ENCODE measurements around the gene LRRC23.

The LRRC23 gene

DNA sequence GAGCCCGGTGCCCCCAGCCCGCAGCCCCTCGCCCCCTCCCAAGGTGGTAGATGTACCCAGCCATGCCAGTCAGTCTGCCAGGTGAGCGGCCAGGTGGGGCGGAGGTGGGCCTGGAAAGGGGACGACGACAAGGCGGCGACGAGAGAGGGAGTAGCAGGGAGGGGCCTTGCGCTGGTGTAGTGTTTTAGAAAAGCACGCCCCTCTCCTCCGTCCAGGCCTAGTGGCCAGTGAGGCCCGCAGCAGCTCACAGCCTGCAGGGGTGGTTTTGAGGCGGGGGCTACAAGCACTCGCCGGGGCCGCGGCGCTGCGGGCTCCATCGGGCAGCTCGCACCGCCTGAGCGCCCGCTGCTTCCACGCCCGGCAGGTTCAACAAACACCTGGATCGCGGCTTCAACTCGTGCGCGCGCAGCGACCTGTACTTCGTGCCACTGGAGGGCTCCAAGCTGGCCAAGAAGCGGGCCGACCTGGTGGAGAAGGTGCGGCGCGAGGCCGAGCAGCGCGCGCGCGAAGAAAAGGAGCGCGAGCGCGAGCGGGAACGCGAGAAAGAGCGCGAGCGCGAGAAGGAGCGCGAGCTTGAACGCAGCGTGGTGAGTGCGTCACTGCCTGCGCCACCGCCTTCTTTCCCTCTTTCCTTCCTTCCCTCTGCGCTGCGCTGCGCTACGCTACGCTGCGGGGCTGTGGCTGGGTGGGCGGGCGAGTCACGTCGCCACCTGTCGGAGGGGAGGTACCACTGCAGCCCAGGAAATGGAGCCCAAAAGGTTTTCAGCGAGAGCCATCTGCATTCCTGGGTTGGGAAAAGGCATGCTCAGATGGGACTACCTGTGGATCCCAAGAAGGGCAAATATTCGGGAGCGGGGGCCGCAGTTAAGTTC, 33.1 kb downstream of the LRRC23 start:
- Histone ChIP-seq H3K27me3 (ENCODE audit: insufficient read depth, low read length) (no peaks in the 10 kb centered on the region), H4K91ac (ENCODE audit: low read depth, low read length) (peak overlapping the region; percentile 71), H3K79me1 (ENCODE audit: low read length) (peaks cover 8% of the 10 kb centered on the region), H2BK12ac (ENCODE audit: low read length) (no peak overlapping the region), H2BK5ac (ENCODE audit: low read depth, low read length, poor library complexity) (peak overlapping the region; percentile 29), H3K14ac (ENCODE audit: low read length) (peak overlapping the region; percentile 71), H3K4me2 (ENCODE audit: low read length) (peak overlapping the region; percentile 72), H4K8ac (ENCODE audit: low read depth, low read length) (peak overlapping the region; percentile 84), H2AFZ (ENCODE audit: insufficient read depth, low read length, poor library complexity) (no peak overlapping the region), H3K36me3 (ENCODE audit: control insufficient read depth in 1 of 2, insufficient read depth in 2 of 2, low read length in 2 of 2) (peaks cover 66 to 74% of the 10 kb centered on the region in 2 experiments), H2AK5ac (ENCODE audit: low read length) (peak overlapping the region; percentile 61), H3K4me1 (ENCODE audit: control insufficient read depth in 1 of 2, insufficient read depth in 2 of 2, low read length in 2 of 2) (peaks cover 7 to 9% of the 10 kb centered on the region in 2 experiments), H3K9me3 (ENCODE audit: insufficient read depth, low read depth, low read length) (peaks cover 2% of the 10 kb centered on the region), H3K27ac (ENCODE audit: low read depth, low read length) (peak overlapping the region; percentile 70), H3K18ac (ENCODE audit: low read length) (peak overlapping the region; percentile 31), H3K23ac (ENCODE audit: low read length) (no peak overlapping the region), H3K4ac (ENCODE audit: low read depth, low read length) (peak overlapping the region; percentile 28), H3K4me3 (ENCODE audit: low read depth, low read length) (peak overlapping the region; percentile 54), H2BK120ac (ENCODE audit: insufficient read depth, low read length, poor library complexity) (peak overlapping the region; percentile 34), H3K9ac (ENCODE audit: low read length) (peak overlapping the region; percentile 77), H3K79me2 (ENCODE audit: control insufficient read depth, insufficient read depth, low read length, poor library complexity) (peaks cover 5% of the 10 kb centered on the region), H4K12ac (ENCODE audit: low read depth, low read length) (peak overlapping the region; percentile 56)
- peak; percentile 96 to 98 for DNase-seq
- no CpG with 5 or more reads among the region's 80 CpGs for WGBS (ENCODE audit: extremely low coverage, insufficient coverage, insufficient read length)

DNA sequence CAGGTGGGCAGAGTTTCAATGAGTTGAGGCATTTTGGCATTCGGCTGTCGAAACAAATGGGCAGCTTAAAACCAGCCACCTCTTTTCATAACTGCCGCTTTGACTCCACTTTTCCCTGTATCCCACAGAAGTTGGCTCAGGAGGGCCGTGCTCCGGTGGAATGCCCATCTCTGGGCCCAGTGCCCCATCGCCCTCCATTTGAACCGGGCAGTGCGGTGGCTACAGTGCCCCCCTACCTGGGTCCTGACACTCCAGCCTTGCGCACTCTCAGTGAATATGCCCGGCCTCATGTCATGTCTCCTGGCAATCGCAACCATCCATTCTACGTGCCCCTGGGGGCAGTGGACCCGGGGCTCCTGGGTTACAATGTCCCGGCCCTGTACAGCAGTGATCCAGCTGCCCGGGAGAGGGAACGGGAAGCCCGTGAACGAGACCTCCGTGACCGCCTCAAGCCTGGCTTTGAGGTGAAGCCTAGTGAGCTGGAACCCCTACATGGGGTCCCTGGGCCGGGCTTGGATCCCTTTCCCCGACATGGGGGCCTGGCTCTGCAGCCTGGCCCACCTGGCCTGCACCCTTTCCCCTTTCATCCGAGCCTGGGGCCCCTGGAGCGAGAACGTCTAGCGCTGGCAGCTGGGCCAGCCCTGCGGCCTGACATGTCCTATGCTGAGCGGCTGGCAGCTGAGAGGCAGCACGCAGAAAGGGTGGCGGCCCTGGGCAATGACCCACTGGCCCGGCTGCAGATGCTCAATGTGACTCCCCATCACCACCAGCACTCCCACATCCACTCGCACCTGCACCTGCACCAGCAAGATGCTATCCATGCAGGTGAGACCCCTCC, 34.0 kb downstream of the LRRC23 start:
- Histone ChIP-seq H3K4ac (ENCODE audit: low read depth, low read length) (peak overlapping the region; percentile 28), H2AFZ (ENCODE audit: insufficient read depth, low read length, poor library complexity) (no peak overlapping the region), H4K91ac (ENCODE audit: low read depth, low read length) (peak overlapping the region; percentile 33), H3K4me2 (ENCODE audit: low read length) (peak overlapping the region; percentile 33), H3K18ac (ENCODE audit: low read length) (peak overlapping the region; percentile 40), H2AK5ac (ENCODE audit: low read length) (peak overlapping the region; percentile 38), H4K12ac (ENCODE audit: low read depth, low read length) (peak overlapping the region; percentile 55), H3K9ac (ENCODE audit: low read length) (no peak overlapping the region), H3K27ac (ENCODE audit: low read depth, low read length) (peak overlapping the region; percentile 4), H3K79me1 (ENCODE audit: low read length) (peaks cover 8% of the 10 kb centered on the region), H3K14ac (ENCODE audit: low read length) (peak overlapping the region; percentile 19), H3K79me2 (ENCODE audit: control insufficient read depth, insufficient read depth, low read length, poor library complexity) (peaks cover 5% of the 10 kb centered on the region), H4K8ac (ENCODE audit: low read depth, low read length) (peak overlapping the region; percentile 18), H3K36me3 (ENCODE audit: control insufficient read depth in 1 of 2, insufficient read depth in 2 of 2, low read length in 2 of 2) (peaks cover 63 to 70% of the 10 kb centered on the region in 2 experiments), H2BK5ac (ENCODE audit: low read depth, low read length, poor library complexity) (no peak overlapping the region), H2BK120ac (ENCODE audit: insufficient read depth, low read length, poor library complexity) (no peak overlapping the region), H3K9me3 (ENCODE audit: insufficient read depth, low read depth, low read length) (peaks cover 2% of the 10 kb centered on the region), H3K23ac (ENCODE audit: low read length) (no peak overlapping the region), H3K4me1 (ENCODE audit: control insufficient read depth in 1 of 2, insufficient read depth in 2 of 2, low read length in 2 of 2) (peaks cover 7 to 9% of the 10 kb centered on the region in 2 experiments), H3K4me3 (ENCODE audit: low read depth, low read length) (no peak overlapping the region), H3K27me3 (ENCODE audit: insufficient read depth, low read length) (no peaks in the 10 kb centered on the region), H2BK12ac (ENCODE audit: low read length) (peak overlapping the region; percentile 13)
- WGBS (ENCODE audit: extremely low coverage, insufficient coverage, insufficient read length) = no CpG with 5 or more reads among the region's 32 CpGs
- DNase-seq = no peak

DNA sequence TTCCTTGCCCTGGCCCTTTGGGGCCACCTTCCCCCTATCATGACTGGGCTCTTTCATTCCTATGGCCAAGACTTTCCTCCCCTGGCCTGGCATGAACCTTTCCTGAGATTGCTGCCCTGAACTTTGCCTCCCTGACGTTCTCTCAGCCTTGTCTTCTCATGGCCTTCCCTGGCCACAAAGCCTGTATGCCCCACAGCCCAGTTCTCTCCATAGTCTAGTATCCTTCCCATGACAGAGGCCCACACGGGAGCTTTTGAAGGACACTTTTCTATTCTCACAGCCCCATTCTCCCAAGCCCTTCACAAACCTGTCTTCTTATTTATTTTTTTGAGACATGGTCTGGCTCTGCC, 34.5 kb downstream of the LRRC23 start:
- H3K79me2 ChIP-seq (ENCODE audit: control insufficient read depth, insufficient read depth, low read length, poor library complexity) = peaks cover 5% of the 10 kb centered on the region
- peaks cover 7 to 9% of the 10 kb centered on the region in 2 experiments for H3K4me1 ChIP-seq (ENCODE audit: control insufficient read depth in 1 of 2, insufficient read depth in 2 of 2, low read length in 2 of 2)
- H3K9ac ChIP-seq (ENCODE audit: low read length) = no peak overlapping the region
- peak overlapping the region; percentile 55 for H4K12ac ChIP-seq (ENCODE audit: low read depth, low read length)
- no peak overlapping the region for H2BK120ac ChIP-seq (ENCODE audit: insufficient read depth, low read length, poor library complexity)
- H4K91ac ChIP-seq (ENCODE audit: low read depth, low read length) = no peak overlapping the region
- no peak overlapping the region for H3K14ac ChIP-seq (ENCODE audit: low read length)
- WGBS (ENCODE audit: extremely low coverage, insufficient coverage, insufficient read length) = no CpG with 5 or more reads among the region's 2 CpGs
- H3K23ac ChIP-seq (ENCODE audit: low read length) = no peak overlapping the region
- peak overlapping the region; percentile 40 for H3K18ac ChIP-seq (ENCODE audit: low read length)
- H3K79me1 ChIP-seq (ENCODE audit: low read length) = peaks cover 11% of the 10 kb centered on the region
- no peaks in the 10 kb centered on the region for H3K27me3 ChIP-seq (ENCODE audit: insufficient read depth, low read length)
- no peak overlapping the region for H2AK5ac ChIP-seq (ENCODE audit: low read length)
- H3K4me3 ChIP-seq (ENCODE audit: low read depth, low read length) = no peak overlapping the region
- no peak overlapping the region for H2BK12ac ChIP-seq (ENCODE audit: low read length)
- peak overlapping the region; percentile 18 for H4K8ac ChIP-seq (ENCODE audit: low read depth, low read length)
- H3K36me3 ChIP-seq (ENCODE audit: control insufficient read depth in 1 of 2, insufficient read depth in 2 of 2, low read length in 2 of 2) = peaks cover 58 to 64% of the 10 kb centered on the region in 2 experiments
- no peak for DNase-seq
- H2BK5ac ChIP-seq (ENCODE audit: low read depth, low read length, poor library complexity) = no peak overlapping the region
- H2AFZ ChIP-seq (ENCODE audit: insufficient read depth, low read length, poor library complexity) = no peak overlapping the region
- peaks cover 2% of the 10 kb centered on the region for H3K9me3 ChIP-seq (ENCODE audit: insufficient read depth, low read depth, low read length)
- no peak overlapping the region for H3K27ac ChIP-seq (ENCODE audit: low read depth, low read length)
- no peak overlapping the region for H3K4me2 ChIP-seq (ENCODE audit: low read length)
- H3K4ac ChIP-seq (ENCODE audit: low read depth, low read length) = no peak overlapping the region

DNA sequence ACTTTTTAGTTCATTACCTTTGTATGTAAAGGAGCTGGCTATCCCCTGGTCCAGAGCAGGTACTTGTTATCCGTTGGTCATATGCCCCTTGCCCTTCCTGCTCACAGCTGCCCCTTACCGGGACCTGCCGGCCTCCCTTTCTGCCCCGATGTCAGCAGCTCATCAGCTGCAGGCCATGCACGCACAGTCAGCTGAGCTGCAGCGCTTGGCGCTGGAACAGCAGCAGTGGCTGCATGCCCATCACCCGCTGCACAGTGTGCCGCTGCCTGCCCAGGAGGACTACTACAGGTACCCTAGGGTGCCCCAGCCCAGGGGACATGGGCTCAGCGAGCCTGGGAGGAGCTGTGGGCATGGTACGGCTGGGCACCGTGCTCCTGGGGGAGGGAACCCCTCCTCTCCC, 36.6 kb downstream of the LRRC23 start:
- H2AFZ ChIP-seq (ENCODE audit: insufficient read depth, low read length, poor library complexity) = no peak overlapping the region
- H3K27me3 ChIP-seq (ENCODE audit: insufficient read depth, low read length) = no peaks in the 10 kb centered on the region
- peaks cover 19% of the 10 kb centered on the region for H3K79me1 ChIP-seq (ENCODE audit: low read length)
- no peak overlapping the region for H2AK5ac ChIP-seq (ENCODE audit: low read length)
- no peak overlapping the region for H2BK5ac ChIP-seq (ENCODE audit: low read depth, low read length, poor library complexity)
- H3K4me2 ChIP-seq (ENCODE audit: low read length) = no peak overlapping the region
- H3K79me2 ChIP-seq (ENCODE audit: control insufficient read depth, insufficient read depth, low read length, poor library complexity) = peaks cover 7% of the 10 kb centered on the region
- DNase-seq = no peak
- peaks cover 40 to 43% of the 10 kb centered on the region in 2 experiments for H3K36me3 ChIP-seq (ENCODE audit: control insufficient read depth in 1 of 2, insufficient read depth in 2 of 2, low read length in 2 of 2)
- no peak overlapping the region for H3K27ac ChIP-seq (ENCODE audit: low read depth, low read length)
- H2BK12ac ChIP-seq (ENCODE audit: low read length) = no peak overlapping the region
- H3K4ac ChIP-seq (ENCODE audit: low read depth, low read length) = no peak overlapping the region
- peaks cover 2% of the 10 kb centered on the region for H3K9me3 ChIP-seq (ENCODE audit: insufficient read depth, low read depth, low read length)
- no peak overlapping the region for H4K8ac ChIP-seq (ENCODE audit: low read depth, low read length)
- H3K4me1 ChIP-seq (ENCODE audit: control insufficient read depth in 1 of 2, insufficient read depth in 2 of 2, low read length in 2 of 2) = peaks cover 16 to 18% of the 10 kb centered on the region in 2 experiments
- no peak overlapping the region for H4K91ac ChIP-seq (ENCODE audit: low read depth, low read length)
- no peak overlapping the region for H3K23ac ChIP-seq (ENCODE audit: low read length)
- no peak overlapping the region for H4K12ac ChIP-seq (ENCODE audit: low read depth, low read length)
- no peak overlapping the region for H3K4me3 ChIP-seq (ENCODE audit: low read depth, low read length)
- no CpG with 5 or more reads among the region's 12 CpGs for WGBS (ENCODE audit: extremely low coverage, insufficient coverage, insufficient read length)
- no peak overlapping the region for H3K18ac ChIP-seq (ENCODE audit: low read length)
- H2BK120ac ChIP-seq (ENCODE audit: insufficient read depth, low read length, poor library complexity) = no peak overlapping the region
- no peak overlapping the region for H3K9ac ChIP-seq (ENCODE audit: low read length)
- no peak overlapping the region for H3K14ac ChIP-seq (ENCODE audit: low read length)

Data from trophoblast cell (in vitro differentiated cells and primary cell).